HepG2 (cell line): Measurements from ENCODE around the gene CCDC148. TPM values are rescaled to one million over a fixed set of nuclear protein-coding genes. Genes with fewer than 3 reads are reported as not detected.

ENCODE experiments used
- ATF7-NPFF ChIP-seq: sonication (generic); formaldehyde crosslinking; IDR thresholded peaks from 2 replicates; pipeline ENCODE4 v1.8.1; 2023; ENCODE audit warnings: mild to moderate bottlenecking, low read depth, missing genetic modification reagents, moderate library complexity
- CHD2 ChIP-seq: IDR thresholded peaks from 2 replicates; pipeline ENCODE4 v1.6.1; 2011; ENCODE audit warnings: low read depth, low read length, improper control_type of control experiment
- HNRNPK ChIP-seq: fragments of 200-400 bp; formaldehyde crosslinking; IDR thresholded peaks from 2 replicates; pipeline ENCODE4 v1.6.1; 2018; ENCODE audit warnings: low read length, low read depth, moderate library complexity, mild to moderate bottlenecking; ENCODE audit not compliant: poor library complexity, severe bottlenecking
- HOXD1 ChIP-seq: sonication (generic); formaldehyde crosslinking; IDR thresholded peaks from 2 replicates; pipeline ENCODE4 v1.5.0; 2020; ENCODE audit warnings: missing genetic modification reagents
- ISL2 ChIP-seq: sonication (generic); formaldehyde crosslinking; IDR thresholded peaks from 2 replicates; pipeline ENCODE4 v1.5.0; 2020; ENCODE audit warnings: missing genetic modification reagents
- MAFK ChIP-seq, 2 experiments: IDR thresholded peaks in 1 of 2; conservative IDR thresholded peaks in 1 of 2; 2 replicates each; pipeline ENCODE4 v1.6.1; 2011; ENCODE audit warnings: improper control_type of control experiment in 2 of 2, low read length in 2 of 2
- MTA1 ChIP-seq: sonication (generic); formaldehyde crosslinking; IDR thresholded peaks from 2 replicates; pipeline ENCODE4 v1.4.0; 2020; ENCODE audit warnings: missing genetic modification reagents, mild to moderate bottlenecking, borderline replicate concordance
- SAFB2 ChIP-seq: sonication (generic); formaldehyde crosslinking; IDR thresholded peaks from 2 replicates; pipeline ENCODE4 v1.5.1; 2020; ENCODE audit warnings: missing genetic modification reagents, low read depth, mild to moderate bottlenecking, borderline replicate concordance
- SCMH1 ChIP-seq: sonication (generic); formaldehyde crosslinking; IDR thresholded peaks from 2 replicates; pipeline ENCODE4 v1.9.0; 2021; ENCODE audit warnings: missing genetic modification reagents, mild to moderate bottlenecking, borderline replicate concordance
- SMARCC2 ChIP-seq: fragments of 450-650 bp; IDR thresholded peaks from 2 replicates; pipeline ENCODE4 v1.6.1; 2017; ENCODE audit warnings: antibody characterized with exemption, mild to moderate bottlenecking
- TAF15 ChIP-seq: fragments of 200-400 bp; formaldehyde crosslinking; IDR thresholded peaks from one replicate; pipeline ENCODE4 v1.6.1; 2018; ENCODE audit warnings: mild to moderate bottlenecking, low read depth, low read length; ENCODE audit not compliant: poor library complexity, severe bottlenecking
- ZNF101 ChIP-seq: sonication (generic); formaldehyde crosslinking; IDR thresholded peaks from 2 replicates; pipeline ENCODE4 v1.4.0; 2020; ENCODE audit warnings: mild to moderate bottlenecking, low read depth, missing genetic modification reagents, borderline replicate concordance
- ZNF230 ChIP-seq: sonication (generic); formaldehyde crosslinking; IDR thresholded peaks from 2 replicates; pipeline ENCODE4 v1.4.0; 2020; ENCODE audit warnings: mild to moderate bottlenecking, missing genetic modification reagents
- ZNF564 ChIP-seq: sonication (generic); formaldehyde crosslinking; IDR thresholded peaks from 2 replicates; pipeline ENCODE4 v1.8.1; 2023; ENCODE audit warnings: mild to moderate bottlenecking, missing genetic modification reagents
- ZNF614 ChIP-seq: IDR thresholded peaks from 2 replicates; pipeline ENCODE4 v1.6.1; 2018; ENCODE audit warnings: missing biosample characterization, missing genetic modification reagents, inconsistent platforms, borderline replicate concordance
- ZNF660 ChIP-seq: sonication (generic); formaldehyde crosslinking; IDR thresholded peaks from 2 replicates; pipeline ENCODE4 v1.5.1; 2020; ENCODE audit warnings: mild to moderate bottlenecking, low read depth, missing genetic modification reagents, borderline replicate concordance
- ZNF737 ChIP-seq: sonication (generic); formaldehyde crosslinking; IDR thresholded peaks from 2 replicates; pipeline ENCODE4 v1.5.0; 2020; ENCODE audit warnings: missing genetic modification reagents, mild to moderate bottlenecking, borderline replicate concordance
- polyA plus RNA-seq, 8 experiments: library from polyadenylated mRNA; depleted of rRNA in 3 of 8; stranded (reverse) in 7 of 8; unstranded in 1 of 8; fragments of >200 nt; fragmentation: Illumina TruSeq in 4 of 8; extraction: Trizol in 4 of 8; gene quantifications; 2 replicates each; pipeline versions ENCODE4 v1.2.1 to v1.2.3, GENCODE V29; 2011 to 2016; ENCODE audit warnings: low read depth in 4 of 8, missing spikeins in 1 of 8, mixed read lengths in 1 of 8; ENCODE audit not compliant: insufficient read depth in 1 of 8
- total RNA-seq, 5 experiments: library from RNA; depleted of rRNA; stranded (reverse); fragments of >200 nt; fragmentation: Illumina TruSeq; extraction: Trizol; gene quantifications; 2 replicates each; pipeline ENCODE4 v1.2.3, GENCODE V29; 2016; ENCODE audit warnings: low read depth in 1 of 5
- TF ChIP-seq, protein P1 (sequence below): sonication (generic); formaldehyde crosslinking; IDR thresholded peaks from 2 replicates; pipeline ENCODE4 v1.4.0; 2020; ENCODE audit warnings: missing genetic modification reagents
- TF ChIP-seq, protein P2 (sequence below): sonication (generic); formaldehyde crosslinking; IDR thresholded peaks from 2 replicates; pipeline ENCODE4 v1.8.0; 2022; ENCODE audit warnings: mild to moderate bottlenecking, missing genetic modification reagents, moderate library complexity
- TF ChIP-seq, protein P3 (sequence below): sonication (generic); formaldehyde crosslinking; IDR thresholded peaks from 2 replicates; pipeline ENCODE4 v1.4.0; 2020; ENCODE audit warnings: low read depth, mild to moderate bottlenecking, missing genetic modification reagents
- TF ChIP-seq, protein P4 (sequence below): IDR thresholded peaks from 2 replicates; pipeline ENCODE4 v1.6.1; 2016; ENCODE audit warnings: low read depth, control low read depth
- TF ChIP-seq, protein P5 (sequence below): sonication (generic); formaldehyde crosslinking; IDR thresholded peaks from 2 replicates; pipeline ENCODE4 v1.4.0; 2020; ENCODE audit warnings: missing genetic modification reagents

The CCDC148 gene
- total and polyA plus RNA-seq, 2 of the 13 experiments (the other 11 are each of a cell fraction or from before 2014, with no cell fraction given): 0.30 to 0.49 TPM

DNA sequence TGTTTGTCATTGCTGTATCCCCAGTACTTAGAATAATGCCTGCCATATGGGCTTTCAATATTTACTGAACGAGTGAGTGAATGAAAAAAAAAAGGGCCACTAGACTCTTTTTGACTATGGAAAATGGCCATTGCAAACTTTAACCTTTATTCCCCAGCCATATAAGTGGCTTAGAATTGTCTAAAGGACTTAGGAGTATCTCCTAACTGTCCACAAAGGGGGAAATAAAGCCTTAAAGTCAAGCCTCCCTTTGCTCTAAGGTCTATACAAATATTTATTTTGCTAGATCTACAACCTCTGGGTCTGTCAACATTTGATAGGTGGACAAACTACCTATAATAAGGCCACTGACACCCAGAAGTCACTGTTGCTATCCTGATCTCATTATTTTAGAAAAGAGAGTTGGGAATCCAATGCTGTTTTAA lies 329.2 kb downstream of the CCDC148 start (continued):
- TF ChIP-seq, protein P1, sequence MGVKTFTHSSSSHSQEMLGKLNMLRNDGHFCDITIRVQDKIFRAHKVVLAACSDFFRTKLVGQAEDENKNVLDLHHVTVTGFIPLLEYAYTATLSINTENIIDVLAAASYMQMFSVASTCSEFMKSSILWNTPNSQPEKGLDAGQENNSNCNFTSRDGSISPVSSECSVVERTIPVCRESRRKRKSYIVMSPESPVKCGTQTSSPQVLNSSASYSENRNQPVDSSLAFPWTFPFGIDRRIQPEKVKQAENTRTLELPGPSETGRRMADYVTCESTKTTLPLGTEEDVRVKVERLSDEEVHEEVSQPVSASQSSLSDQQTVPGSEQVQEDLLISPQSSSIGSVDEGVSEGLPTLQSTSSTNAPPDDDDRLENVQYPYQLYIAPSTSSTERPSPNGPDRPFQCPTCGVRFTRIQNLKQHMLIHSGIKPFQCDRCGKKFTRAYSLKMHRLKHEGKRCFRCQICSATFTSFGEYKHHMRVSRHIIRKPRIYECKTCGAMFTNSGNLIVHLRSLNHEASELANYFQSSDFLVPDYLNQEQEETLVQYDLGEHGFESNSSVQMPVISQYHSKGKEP: no peak
- TF ChIP-seq SCMH1 (no peak), ISL2 (CRISPR knock-in tag) (peak; percentile 82), ZNF660 (CRISPR knock-in tag) (no peak), HOXD1 (CRISPR knock-in tag) (no peak), HNRNPK (no peak), ATF7-NPFF (CRISPR knock-in tag) (no peak), MTA1 (no peak), CHD2 (no peak), ZNF101 (no peak), ZNF564 (no peak), ZNF230 (CRISPR knock-in tag) (no peak), SAFB2 (CRISPR knock-in tag) (no peak), ZNF737 (CRISPR knock-in tag) (no peak), MAFK (conservative IDR thresholded peaks at IDR 0.05 in 1 of 2, IDR thresholded peaks at IDR 0.05 in 1 of 2; ENCODE audit: low read length in 2 of 2) (no peak), ZNF614 (CRISPR knock-in tag) (peak; percentile 49; the same call in 1 of the 2 replicates), SMARCC2 (no peak), TAF15 (no peak)
- TF ChIP-seq, protein P2, sequence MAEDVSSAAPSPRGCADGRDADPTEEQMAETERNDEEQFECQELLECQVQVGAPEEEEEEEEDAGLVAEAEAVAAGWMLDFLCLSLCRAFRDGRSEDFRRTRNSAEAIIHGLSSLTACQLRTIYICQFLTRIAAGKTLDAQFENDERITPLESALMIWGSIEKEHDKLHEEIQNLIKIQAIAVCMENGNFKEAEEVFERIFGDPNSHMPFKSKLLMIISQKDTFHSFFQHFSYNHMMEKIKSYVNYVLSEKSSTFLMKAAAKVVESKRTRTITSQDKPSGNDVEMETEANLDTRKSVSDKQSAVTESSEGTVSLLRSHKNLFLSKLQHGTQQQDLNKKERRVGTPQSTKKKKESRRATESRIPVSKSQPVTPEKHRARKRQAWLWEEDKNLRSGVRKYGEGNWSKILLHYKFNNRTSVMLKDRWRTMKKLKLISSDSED (CRISPR knock-in tag): no peak
- TF ChIP-seq, protein P3, sequence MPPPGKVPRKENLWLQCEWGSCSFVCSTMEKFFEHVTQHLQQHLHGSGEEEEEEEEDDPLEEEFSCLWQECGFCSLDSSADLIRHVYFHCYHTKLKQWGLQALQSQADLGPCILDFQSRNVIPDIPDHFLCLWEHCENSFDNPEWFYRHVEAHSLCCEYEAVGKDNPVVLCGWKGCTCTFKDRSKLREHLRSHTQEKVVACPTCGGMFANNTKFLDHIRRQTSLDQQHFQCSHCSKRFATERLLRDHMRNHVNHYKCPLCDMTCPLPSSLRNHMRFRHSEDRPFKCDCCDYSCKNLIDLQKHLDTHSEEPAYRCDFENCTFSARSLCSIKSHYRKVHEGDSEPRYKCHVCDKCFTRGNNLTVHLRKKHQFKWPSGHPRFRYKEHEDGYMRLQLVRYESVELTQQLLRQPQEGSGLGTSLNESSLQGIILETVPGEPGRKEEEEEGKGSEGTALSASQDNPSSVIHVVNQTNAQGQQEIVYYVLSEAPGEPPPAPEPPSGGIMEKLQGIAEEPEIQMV (CRISPR knock-in tag): no peak
- TF ChIP-seq, protein P4, sequence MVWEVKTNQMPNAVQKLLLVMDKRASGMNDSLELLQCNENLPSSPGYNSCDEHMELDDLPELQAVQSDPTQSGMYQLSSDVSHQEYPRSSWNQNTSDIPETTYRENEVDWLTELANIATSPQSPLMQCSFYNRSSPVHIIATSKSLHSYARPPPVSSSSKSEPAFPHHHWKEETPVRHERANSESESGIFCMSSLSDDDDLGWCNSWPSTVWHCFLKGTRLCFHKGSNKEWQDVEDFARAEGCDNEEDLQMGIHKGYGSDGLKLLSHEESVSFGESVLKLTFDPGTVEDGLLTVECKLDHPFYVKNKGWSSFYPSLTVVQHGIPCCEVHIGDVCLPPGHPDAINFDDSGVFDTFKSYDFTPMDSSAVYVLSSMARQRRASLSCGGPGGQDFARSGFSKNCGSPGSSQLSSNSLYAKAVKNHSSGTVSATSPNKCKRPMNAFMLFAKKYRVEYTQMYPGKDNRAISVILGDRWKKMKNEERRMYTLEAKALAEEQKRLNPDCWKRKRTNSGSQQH (CRISPR knock-in tag): no peak
- TF ChIP-seq, protein P5, sequence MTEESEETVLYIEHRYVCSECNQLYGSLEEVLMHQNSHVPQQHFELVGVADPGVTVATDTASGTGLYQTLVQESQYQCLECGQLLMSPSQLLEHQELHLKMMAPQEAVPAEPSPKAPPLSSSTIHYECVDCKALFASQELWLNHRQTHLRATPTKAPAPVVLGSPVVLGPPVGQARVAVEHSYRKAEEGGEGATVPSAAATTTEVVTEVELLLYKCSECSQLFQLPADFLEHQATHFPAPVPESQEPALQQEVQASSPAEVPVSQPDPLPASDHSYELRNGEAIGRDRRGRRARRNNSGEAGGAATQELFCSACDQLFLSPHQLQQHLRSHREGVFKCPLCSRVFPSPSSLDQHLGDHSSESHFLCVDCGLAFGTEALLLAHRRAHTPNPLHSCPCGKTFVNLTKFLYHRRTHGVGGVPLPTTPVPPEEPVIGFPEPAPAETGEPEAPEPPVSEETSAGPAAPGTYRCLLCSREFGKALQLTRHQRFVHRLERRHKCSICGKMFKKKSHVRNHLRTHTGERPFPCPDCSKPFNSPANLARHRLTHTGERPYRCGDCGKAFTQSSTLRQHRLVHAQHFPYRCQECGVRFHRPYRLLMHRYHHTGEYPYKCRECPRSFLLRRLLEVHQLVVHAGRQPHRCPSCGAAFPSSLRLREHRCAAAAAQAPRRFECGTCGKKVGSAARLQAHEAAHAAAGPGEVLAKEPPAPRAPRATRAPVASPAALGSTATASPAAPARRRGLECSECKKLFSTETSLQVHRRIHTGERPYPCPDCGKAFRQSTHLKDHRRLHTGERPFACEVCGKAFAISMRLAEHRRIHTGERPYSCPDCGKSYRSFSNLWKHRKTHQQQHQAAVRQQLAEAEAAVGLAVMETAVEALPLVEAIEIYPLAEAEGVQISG (CRISPR knock-in tag): no peak
